Loucy (cell line): Measurements from ENCODE around the gene ORAI3.

ENCODE experiments used
- H2AFZ ChIP-seq: fragments of 200-600 bp; sonication (generic); 2 replicates; pipeline ENCODE4 v1.6.0; 2016; ENCODE audit warnings: antibody characterized with exemption, mild to moderate bottlenecking, low read length, moderate library complexity
- H3F3A ChIP-seq: fragments of 200-600 bp; 2 replicates; pipeline ENCODE4 v1.6.0; 2016; ENCODE audit warnings: antibody characterized with exemption, low read depth, mild to moderate bottlenecking
- H3K27me3 ChIP-seq: fragments of 200-600 bp; sonication (generic); 2 replicates; pipeline ENCODE4 v1.6.1; 2014; ENCODE audit warnings: low read length, mild to moderate bottlenecking; ENCODE audit not compliant: insufficient read depth, poor library complexity, severe bottlenecking
- H3K36me3 ChIP-seq: fragments of 200-600 bp; sonication (generic); 2 replicates; pipeline ENCODE4 v1.6.1; 2016; ENCODE audit warnings: low read length; ENCODE audit not compliant: insufficient read depth
- H3K4me1 ChIP-seq: fragments of 200-600 bp; sonication (generic); 2 replicates; pipeline ENCODE4 v1.5.1; 2014; ENCODE audit warnings: low read length, mild to moderate bottlenecking; ENCODE audit not compliant: insufficient read depth, poor library complexity, severe bottlenecking
- H3K4me2 ChIP-seq: fragments of 200-600 bp; sonication (generic); 2 replicates; pipeline ENCODE4 v1.6.0; 2014; ENCODE audit warnings: antibody characterized with exemption, low read length, low read depth, mild to moderate bottlenecking; ENCODE audit not compliant: poor library complexity, severe bottlenecking
- H3K4me3 ChIP-seq: fragments of 200-600 bp; sonication (generic); 2 replicates; pipeline ENCODE4 v1.5.1; 2014; ENCODE audit warnings: low read length, mild to moderate bottlenecking, mixed read lengths; ENCODE audit not compliant: poor library complexity, severe bottlenecking
- H3K79me2 ChIP-seq: fragments of 200-600 bp; sonication (generic); 2 replicates; pipeline ENCODE4 v1.6.1; 2014; ENCODE audit warnings: low read length; ENCODE audit not compliant: insufficient read depth
- H3K9ac ChIP-seq: fragments of 200-600 bp; sonication (generic); 2 replicates; pipeline ENCODE4 v1.6.0; 2014; ENCODE audit warnings: mild to moderate bottlenecking, low read depth, low read length, moderate library complexity; ENCODE audit not compliant: poor library complexity, severe bottlenecking
- H3K9me2 ChIP-seq: fragments of 200-600 bp; sonication (generic); replicated peaks from 2 replicates; pipeline ENCODE4 v1.6.1; 2016; ENCODE audit warnings: low read depth, low read length, mixed read lengths
- H3K9me3 ChIP-seq: fragments of 200-600 bp; sonication (generic); 2 replicates; pipeline ENCODE4 v1.6.1; 2014; ENCODE audit warnings: mild to moderate bottlenecking, antibody characterized with exemption, low read length, low read depth; ENCODE audit not compliant: insufficient read depth
- H4K20me1 ChIP-seq: fragments of 200-600 bp; sonication (generic); 2 replicates; pipeline ENCODE4 v1.6.0; 2014; ENCODE audit warnings: antibody characterized with exemption, low read length, mild to moderate bottlenecking; ENCODE audit not compliant: insufficient read depth, poor library complexity, severe bottlenecking
- EZH2phosphoT487 ChIP-seq: fragments of 200-600 bp; IDR thresholded peaks from 2 replicates; pipeline ENCODE4 v1.6.1; 2018; ENCODE audit warnings: antibody characterized with exemption, mild to moderate bottlenecking, moderate library complexity, borderline replicate concordance
- TF ChIP-seq, protein P1 (sequence below): fragments of 200-600 bp; sonication (generic); conservative IDR thresholded peaks from 2 replicates; pipeline ENCODE4 v1.5.1; 2014; ENCODE audit warnings: mild to moderate bottlenecking, antibody characterized with exemption, low read length

Gene ORAI3

GRCh38 chr16:30925632-30925987, 23.3 kb upstream of the ORAI3 start:
- no peaks in the 10 kb centered on the region for H3F3A ChIP-seq
- H3K27me3 ChIP-seq = no peaks in the 10 kb centered on the region
- no peak for TF ChIP-seq EZH2phosphoT487
- TF ChIP-seq, protein P1, sequence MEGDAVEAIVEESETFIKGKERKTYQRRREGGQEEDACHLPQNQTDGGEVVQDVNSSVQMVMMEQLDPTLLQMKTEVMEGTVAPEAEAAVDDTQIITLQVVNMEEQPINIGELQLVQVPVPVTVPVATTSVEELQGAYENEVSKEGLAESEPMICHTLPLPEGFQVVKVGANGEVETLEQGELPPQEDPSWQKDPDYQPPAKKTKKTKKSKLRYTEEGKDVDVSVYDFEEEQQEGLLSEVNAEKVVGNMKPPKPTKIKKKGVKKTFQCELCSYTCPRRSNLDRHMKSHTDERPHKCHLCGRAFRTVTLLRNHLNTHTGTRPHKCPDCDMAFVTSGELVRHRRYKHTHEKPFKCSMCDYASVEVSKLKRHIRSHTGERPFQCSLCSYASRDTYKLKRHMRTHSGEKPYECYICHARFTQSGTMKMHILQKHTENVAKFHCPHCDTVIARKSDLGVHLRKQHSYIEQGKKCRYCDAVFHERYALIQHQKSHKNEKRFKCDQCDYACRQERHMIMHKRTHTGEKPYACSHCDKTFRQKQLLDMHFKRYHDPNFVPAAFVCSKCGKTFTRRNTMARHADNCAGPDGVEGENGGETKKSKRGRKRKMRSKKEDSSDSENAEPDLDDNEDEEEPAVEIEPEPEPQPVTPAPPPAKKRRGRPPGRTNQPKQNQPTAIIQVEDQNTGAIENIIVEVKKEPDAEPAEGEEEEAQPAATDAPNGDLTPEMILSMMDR = no peak
- H3K9ac ChIP-seq = peak overlapping the region; percentile 83
- H3K36me3 ChIP-seq = peaks cover 11% of the 10 kb centered on the region; the same call in 1 of the 2 replicates
- H3K9me2 ChIP-seq = no peaks in the 10 kb centered on the region
- H3K4me2 ChIP-seq = peak overlapping the region; percentile 100
- H3K4me3 ChIP-seq = peak overlapping the region; percentile 82
- peaks cover 14% of the 10 kb centered on the region for H4K20me1 ChIP-seq
- no peak overlapping the region for H2AFZ ChIP-seq
- H3K9me3 ChIP-seq = no peaks in the 10 kb centered on the region
- peaks cover 29% of the 10 kb centered on the region for H3K4me1 ChIP-seq
- H3K79me2 ChIP-seq = peaks cover 40% of the 10 kb centered on the region

- no peak overlapping the region for H2AFZ ChIP-seq
- peaks cover 29% of the 10 kb centered on the region for H3K4me1 ChIP-seq
- TF ChIP-seq EZH2phosphoT487 = no peak
- TF ChIP-seq, protein P1 = no peak
- H3K9ac ChIP-seq = peak overlapping the region; percentile 83
- H3K4me3 ChIP-seq = peak overlapping the region; percentile 82
- peak overlapping the region; percentile 100 for H3K4me2 ChIP-seq
- no peaks in the 10 kb centered on the region for H3K27me3 ChIP-seq
- H3K9me3 ChIP-seq = no peaks in the 10 kb centered on the region
- H3K36me3 ChIP-seq = peaks cover 17% of the 10 kb centered on the region; the same call in 1 of the 2 replicates
- H3F3A ChIP-seq = no peaks in the 10 kb centered on the region
- peaks cover 14% of the 10 kb centered on the region for H4K20me1 ChIP-seq
- no peaks in the 10 kb centered on the region for H3K9me2 ChIP-seq
- peaks cover 40% of the 10 kb centered on the region for H3K79me2 ChIP-seq
Observed at GRCh38 chr16:30925995-30926811, 22.7 kb upstream of the ORAI3 start.

- H3K4me2 ChIP-seq = peak overlapping the region; percentile 100
- H2AFZ ChIP-seq = no peak overlapping the region
- H3K4me1 ChIP-seq = peaks cover 29% of the 10 kb centered on the region
- no peaks in the 10 kb centered on the region for H3K9me3 ChIP-seq
- peaks cover 22% of the 10 kb centered on the region; the same call in 1 of the 2 replicates for H3K36me3 ChIP-seq
- H4K20me1 ChIP-seq = peaks cover 14% of the 10 kb centered on the region
- no peaks in the 10 kb centered on the region for H3K9me2 ChIP-seq
- H3K9ac ChIP-seq = peak overlapping the region; percentile 83
- TF ChIP-seq EZH2phosphoT487 = no peak
- TF ChIP-seq, protein P1 = no peak
- peak overlapping the region; percentile 22 for H3K4me3 ChIP-seq
- H3K27me3 ChIP-seq = no peaks in the 10 kb centered on the region
- no peaks in the 10 kb centered on the region for H3F3A ChIP-seq
- H3K79me2 ChIP-seq = peaks cover 40% of the 10 kb centered on the region
Observed at GRCh38 chr16:30926937-30927788, 21.7 kb upstream of the ORAI3 start.
